ENCODE results near the gene SERPINA5. TPM values are rescaled to one million over a fixed set of nuclear protein-coding genes. Genes with fewer than 3 reads are reported as not detected.

The SERPINA5 gene
- total and polyA plus RNA-seq, 2 of the 13 experiments (the other 11 are each of a cell fraction or from before 2014, with no cell fraction given), result 449 to 498 TPM

DNA sequence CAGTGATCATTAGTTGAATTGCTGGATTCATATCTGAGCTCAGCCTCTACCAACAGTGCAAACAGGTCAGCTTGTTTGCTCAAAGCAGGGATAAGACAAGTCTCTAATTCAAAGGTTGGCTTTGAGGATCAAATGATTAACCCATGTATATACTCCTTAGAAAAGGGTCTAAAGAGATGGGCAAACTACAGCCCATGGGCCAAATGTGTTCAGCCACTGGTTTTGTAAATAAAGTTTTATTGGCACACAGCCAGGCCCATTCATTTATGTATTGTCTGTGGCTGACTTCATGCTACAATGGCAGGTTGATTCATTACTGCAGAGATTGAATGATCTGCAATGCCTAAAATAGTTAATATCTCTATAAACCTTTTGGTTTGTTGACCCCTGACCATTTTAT, 16.8 kb upstream of the SERPINA5 start (continued):
- 0 out of 2 replicates have a peak, but pooled peaks have one; percentile 10 for TF ChIP-seq RARA (CRISPR knock-in tag; IDR thresholded peaks at IDR 0.05)
- no peak for TF ChIP-seq ZNF775 (CRISPR knock-in tag; IDR thresholded peaks at IDR 0.05; ENCODE audit: borderline replicate concordance)
- no peak for TF ChIP-seq FOXA1 (IDR thresholded peaks at IDR 0.05)
- TF ChIP-seq FOXA1 (CRISPR knock-in tag; IDR thresholded peaks at IDR 0.05), result peak; percentile 44
- no peak for TF ChIP-seq SOX6 (IDR thresholded peaks at IDR 0.05)
- TF ChIP-seq SOX6 (CRISPR knock-in tag; IDR thresholded peaks at IDR 0.05), result peak; percentile 43; the same call in 1 of the 2 replicates
- TF ChIP-seq ZNF550 (CRISPR knock-in tag; IDR thresholded peaks at IDR 0.05; ENCODE audit: borderline replicate concordance), result no peak
- TF ChIP-seq ZNF431 (CRISPR knock-in tag; IDR thresholded peaks at IDR 0.05; ENCODE audit: borderline replicate concordance, low read depth), result no peak
- TF ChIP-seq NR2F6 (IDR thresholded peaks at IDR 0.05), result peak; percentile 42; the same call in 1 of the 2 replicates
- no peak for TF ChIP-seq NR2F6 (CRISPR knock-in tag; IDR thresholded peaks at IDR 0.05)
- no peak for TF ChIP-seq THYN1 (CRISPR knock-in tag; IDR thresholded peaks at IDR 0.05; ENCODE audit: borderline replicate concordance, low read depth)
- peak; percentile 49 for TF ChIP-seq TCF7 (IDR thresholded peaks at IDR 0.05; ENCODE audit: low read depth)

DNA sequence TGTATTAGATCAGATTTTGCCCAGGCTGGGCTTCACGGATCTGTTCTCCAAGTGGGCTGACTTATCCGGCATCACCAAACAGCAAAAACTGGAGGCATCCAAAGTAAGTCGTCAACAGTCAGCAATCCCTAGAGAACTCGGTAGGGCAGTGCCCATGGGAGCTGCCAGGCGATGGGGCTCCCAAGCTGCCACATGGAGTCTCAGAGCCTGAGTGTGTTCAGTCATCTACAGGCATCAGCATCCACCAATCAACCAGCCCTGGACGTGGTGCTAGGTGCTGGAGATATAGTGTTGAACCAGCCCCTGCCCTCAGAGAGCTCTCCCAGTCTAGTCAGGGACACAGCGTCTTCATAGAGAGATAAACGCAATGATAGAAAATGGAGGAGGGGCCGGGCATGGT, 13.0 kb upstream of the SERPINA5 start:
- POLR2A ChIA-PET, result interaction anchor here (1.9 to 5.3 kb wide), 3 partner anchors 7 to 44 kb away, joined by 8 to 109 read pairs (median 48); partner anchors contain the start of genes SERPINA3, SERPINA4 and SERPINA5
- ATAC-seq, result no peak
- TF ChIP-seq ASH2L (IDR thresholded peaks at IDR 0.05; ENCODE audit: insufficient read length, low read depth, low read length) (no peak), ZNF883 (CRISPR knock-in tag; IDR thresholded peaks at IDR 0.05; ENCODE audit: not compliant biosample characterization) (no peak)
- TF ChIP-seq, protein P1, sequence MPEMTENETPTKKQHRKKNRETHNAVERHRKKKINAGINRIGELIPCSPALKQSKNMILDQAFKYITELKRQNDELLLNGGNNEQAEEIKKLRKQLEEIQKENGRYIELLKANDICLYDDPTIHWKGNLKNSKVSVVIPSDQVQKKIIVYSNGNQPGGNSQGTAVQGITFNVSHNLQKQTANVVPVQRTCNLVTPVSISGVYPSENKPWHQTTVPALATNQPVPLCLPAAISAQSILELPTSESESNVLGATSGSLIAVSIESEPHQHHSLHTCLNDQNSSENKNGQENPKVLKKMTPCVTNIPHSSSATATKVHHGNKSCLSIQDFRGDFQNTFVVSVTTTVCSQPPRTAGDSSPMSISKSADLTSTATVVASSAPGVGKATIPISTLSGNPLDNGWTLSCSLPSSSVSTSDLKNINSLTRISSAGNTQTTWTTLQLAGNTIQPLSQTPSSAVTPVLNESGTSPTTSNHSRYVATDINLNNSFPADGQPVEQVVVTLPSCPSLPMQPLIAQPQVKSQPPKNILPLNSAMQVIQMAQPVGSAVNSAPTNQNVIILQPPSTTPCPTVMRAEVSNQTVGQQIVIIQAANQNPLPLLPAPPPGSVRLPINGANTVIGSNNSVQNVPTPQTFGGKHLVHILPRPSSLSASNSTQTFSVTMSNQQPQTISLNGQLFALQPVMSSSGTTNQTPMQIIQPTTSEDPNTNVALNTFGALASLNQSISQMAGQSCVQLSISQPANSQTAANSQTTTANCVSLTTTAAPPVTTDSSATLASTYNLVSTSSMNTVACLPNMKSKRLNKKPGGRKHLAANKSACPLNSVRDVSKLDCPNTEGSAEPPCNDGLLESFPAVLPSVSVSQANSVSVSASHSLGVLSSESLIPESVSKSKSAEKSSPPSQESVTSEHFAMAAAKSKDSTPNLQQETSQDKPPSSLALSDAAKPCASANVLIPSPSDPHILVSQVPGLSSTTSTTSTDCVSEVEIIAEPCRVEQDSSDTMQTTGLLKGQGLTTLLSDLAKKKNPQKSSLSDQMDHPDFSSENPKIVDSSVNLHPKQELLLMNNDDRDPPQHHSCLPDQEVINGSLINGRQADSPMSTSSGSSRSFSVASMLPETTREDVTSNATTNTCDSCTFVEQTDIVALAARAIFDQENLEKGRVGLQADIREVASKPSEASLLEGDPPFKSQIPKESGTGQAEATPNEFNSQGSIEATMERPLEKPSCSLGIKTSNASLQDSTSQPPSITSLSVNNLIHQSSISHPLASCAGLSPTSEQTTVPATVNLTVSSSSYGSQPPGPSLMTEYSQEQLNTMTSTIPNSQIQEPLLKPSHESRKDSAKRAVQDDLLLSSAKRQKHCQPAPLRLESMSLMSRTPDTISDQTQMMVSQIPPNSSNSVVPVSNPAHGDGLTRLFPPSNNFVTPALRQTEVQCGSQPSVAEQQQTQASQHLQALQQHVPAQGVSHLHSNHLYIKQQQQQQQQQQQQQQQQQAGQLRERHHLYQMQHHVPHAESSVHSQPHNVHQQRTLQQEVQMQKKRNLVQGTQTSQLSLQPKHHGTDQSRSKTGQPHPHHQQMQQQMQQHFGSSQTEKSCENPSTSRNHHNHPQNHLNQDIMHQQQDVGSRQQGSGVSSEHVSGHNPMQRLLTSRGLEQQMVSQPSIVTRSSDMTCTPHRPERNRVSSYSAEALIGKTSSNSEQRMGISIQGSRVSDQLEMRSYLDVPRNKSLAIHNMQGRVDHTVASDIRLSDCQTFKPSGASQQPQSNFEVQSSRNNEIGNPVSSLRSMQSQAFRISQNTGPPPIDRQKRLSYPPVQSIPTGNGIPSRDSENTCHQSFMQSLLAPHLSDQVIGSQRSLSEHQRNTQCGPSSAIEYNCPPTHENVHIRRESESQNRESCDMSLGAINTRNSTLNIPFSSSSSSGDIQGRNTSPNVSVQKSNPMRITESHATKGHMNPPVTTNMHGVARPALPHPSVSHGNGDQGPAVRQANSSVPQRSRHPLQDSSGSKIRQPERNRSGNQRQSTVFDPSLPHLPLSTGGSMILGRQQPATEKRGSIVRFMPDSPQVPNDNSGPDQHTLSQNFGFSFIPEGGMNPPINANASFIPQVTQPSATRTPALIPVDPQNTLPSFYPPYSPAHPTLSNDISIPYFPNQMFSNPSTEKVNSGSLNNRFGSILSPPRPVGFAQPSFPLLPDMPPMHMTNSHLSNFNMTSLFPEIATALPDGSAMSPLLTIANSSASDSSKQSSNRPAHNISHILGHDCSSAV (CRISPR knock-in tag; IDR thresholded peaks at IDR 0.05; ENCODE audit: borderline replicate concordance), result no peak

More for the DNA sequence above, 13.0 kb upstream of the SERPINA5 start:
- H3K4me3 ChIP-seq (replicated peaks in 1 of 3; ENCODE audit: insufficient read depth in 1 of 3, low read depth in 2 of 3, low read length in 3 of 3), result no peak overlapping the region
- no TSS peak for BruUV-seq (replicated peaks)
- H3K27ac ChIP-seq (ENCODE audit: extremely low read length, insufficient read depth, low read length), result no peak overlapping the region
- in situ Hi-C loops (cut with HindIII; ENCODE audit: extremely low pct_ligation_motif_present, low pct_unique_long_range_greater_than_20kb), result no loop called here
- WGBS (ENCODE audit: low lambda C conversion rate), result 98% methylated on average over 9 of the region's 9 CpGs
- CTCF ChIA-PET (ENCODE audit: low intra/inter-chr PET ratio, low total read pairs), result no interaction called here
- DNase-seq (ENCODE audit: low spot score) (no peak), FAIRE-seq (no peak)
- H3K9ac ChIP-seq (ENCODE audit: insufficient read depth, low read depth, low read length), result no peak overlapping the region
- H3K9me3 ChIP-seq (ENCODE audit: low read length), result no peaks in the 10 kb centered on the region
- no peaks in the 10 kb centered on the region for H4K20me1 ChIP-seq (ENCODE audit: insufficient read depth, low read length)
- no peaks in the 10 kb centered on the region for H3K36me3 ChIP-seq (replicated peaks in 1 of 2; ENCODE audit: control insufficient read depth in 1 of 2, insufficient read depth in 2 of 2, low read length in 2 of 2)
- intact Hi-C loops (cut with micrococcal nuclease; ENCODE audit: unreplicated experiment), result no loop called here
- no peaks in the 10 kb centered on the region for H3K27me3 ChIP-seq (ENCODE audit: control insufficient read depth in 1 of 2, insufficient read depth in 2 of 2, low read length in 2 of 2)
- no peak overlapping the region for H2AFZ ChIP-seq (ENCODE audit: low read length)
- no peak overlapping the region for H3K4me2 ChIP-seq (ENCODE audit: low read depth, low read length)
- H3K79me2 ChIP-seq (ENCODE audit: insufficient read depth, low read length), result no peaks in the 10 kb centered on the region
- peaks cover 74% of the 10 kb centered on the region for H3K4me1 ChIP-seq (ENCODE audit: insufficient read depth, low read length)
